IMR-90 (cell line): ENCODE data around the gene APH1A. TPM values are rescaled to one million over a fixed set of nuclear protein-coding genes. Genes with fewer than 3 reads are reported as not detected.

ENCODE experiments used
- ATAC-seq: fragments of 200-7000 bp; cut with Tn5 transposase; 2 replicates; pipeline ENCODE4 v1.9.1; 2020; ENCODE audit warnings: low read depth, mild to moderate bottlenecking, moderate library complexity
- BruUV-seq: library from RNA; stranded (reverse); fragments of 400-500 nt; replicated peaks from 2 replicates; lab custom pipeline; 2021; lab: Mats Ljungman, UMichigan
- CTCF ChIA-PET: fragments of 300-600 bp; formaldehyde crosslinking; extraction: SDS; loops from one replicate; lab custom pipeline; 2021; ENCODE audit warnings: antibody characterized with exemption; lab: Yijun Ruan, JAX
- POLR2A ChIA-PET: fragments of 300-600 bp; sonication (Branson Sonifier 250); formaldehyde crosslinking; loops from one replicate; lab custom pipeline; 2022; ENCODE audit warnings: antibody characterized with exemption; ENCODE audit not compliant: unreplicated experiment; lab: Charles Lee
- DNase-seq: peaks from one replicate; pipeline ENCODE4 v3.0.0; 2013
- H2AFZ ChIP-seq: replicated peaks from 2 replicates; pipeline ENCODE3; 2013; ENCODE audit warnings: low read length, mild to moderate bottlenecking; ENCODE audit not compliant: poor library complexity
- H2AK5ac ChIP-seq: 2 replicates; pipeline ENCODE4 v1.6.1; 2013; ENCODE audit warnings: low read depth, low read length, inconsistent platforms
- H2AK9ac ChIP-seq: replicated peaks from 2 replicates; pipeline ENCODE3; 2013; ENCODE audit warnings: mild to moderate bottlenecking, low read depth, low read length, moderate library complexity; ENCODE audit not compliant: poor library complexity
- H2BK120ac ChIP-seq: 2 replicates; pipeline ENCODE4 v1.6.1; 2013; ENCODE audit warnings: low read depth, low read length, inconsistent platforms
- H2BK15ac ChIP-seq: 3 replicates; pipeline ENCODE4 v1.6.1; 2013; ENCODE audit warnings: low read depth, low read length, inconsistent platforms
- H2BK20ac ChIP-seq: 2 replicates; pipeline ENCODE4 v1.6.1; 2013; ENCODE audit warnings: low read depth, mild to moderate bottlenecking, inconsistent platforms, low read length, moderate library complexity
- H2BK5ac ChIP-seq: 2 replicates; pipeline ENCODE4 v1.6.1; 2013; ENCODE audit warnings: mild to moderate bottlenecking, low read depth, low read length, inconsistent platforms; ENCODE audit not compliant: poor library complexity, severe bottlenecking
- H3K14ac ChIP-seq: replicated peaks from 2 replicates; pipeline ENCODE4 v1.6.1; 2013; ENCODE audit warnings: low read depth, low read length, inconsistent platforms
- H3K18ac ChIP-seq: 2 replicates; pipeline ENCODE4 v1.6.1; 2013; ENCODE audit warnings: low read depth, low read length, control low read depth
- H3K23ac ChIP-seq: 2 replicates; pipeline ENCODE4 v1.6.1; 2013; ENCODE audit warnings: low read depth, low read length, inconsistent platforms
- H3K27ac ChIP-seq: 2 replicates; pipeline ENCODE4 v1.5.1; 2013; ENCODE audit warnings: mild to moderate bottlenecking, control low read depth, low read length; ENCODE audit not compliant: insufficient read depth
- H3K27me3 ChIP-seq: 2 replicates; pipeline ENCODE4 v1.6.1; 2013; ENCODE audit warnings: low read length; ENCODE audit not compliant: control insufficient read depth, insufficient read depth
- H3K36me3 ChIP-seq: 2 replicates; pipeline ENCODE4 v1.6.1; 2013; ENCODE audit warnings: low read length, mixed read lengths; ENCODE audit not compliant: control insufficient read depth, insufficient read depth
- H3K4ac ChIP-seq: 2 replicates; pipeline ENCODE4 v1.6.1; 2013; ENCODE audit warnings: low read depth, low read length, inconsistent platforms
- H3K4me1 ChIP-seq: 2 replicates; pipeline ENCODE4 v1.6.1; 2013; ENCODE audit warnings: low read length, mixed read lengths; ENCODE audit not compliant: control insufficient read depth, insufficient read depth
- H3K4me2 ChIP-seq: 2 replicates; pipeline ENCODE4 v1.6.1; 2013; ENCODE audit warnings: low read depth, mild to moderate bottlenecking, control low read depth, low read length, moderate library complexity
- H3K4me3 ChIP-seq: 2 replicates; pipeline ENCODE4 v1.5.1; 2013; ENCODE audit warnings: low read depth, mild to moderate bottlenecking, control low read depth, low read length, moderate library complexity; ENCODE audit not compliant: insufficient read depth
- H3K56ac ChIP-seq: 2 replicates; pipeline ENCODE4 v1.6.1; 2013; ENCODE audit warnings: low read length, inconsistent platforms; ENCODE audit not compliant: insufficient read depth; ENCODE audit errors: extremely low read depth
- H3K79me1 ChIP-seq, 2 experiments: 2 replicates each; pipeline ENCODE4 v1.6.1; 2013; ENCODE audit warnings: low read length in 2 of 2, inconsistent platforms in 1 of 2, low read depth in 1 of 2
- H3K9ac ChIP-seq: 2 replicates; pipeline ENCODE4 v1.6.1; 2013; ENCODE audit warnings: low read depth, low read length, control low read depth
- H3K9me1 ChIP-seq: 2 replicates; pipeline ENCODE4 v1.6.1; 2013; ENCODE audit warnings: low read length, inconsistent platforms; ENCODE audit not compliant: insufficient read depth
- H3K9me3 ChIP-seq: 2 replicates; pipeline ENCODE4 v1.6.1; 2013; ENCODE audit warnings: low read length; ENCODE audit not compliant: control insufficient read depth, insufficient read depth
- H4K20me1 ChIP-seq: 2 replicates; pipeline ENCODE4 v1.6.1; 2013; ENCODE audit warnings: low read length, inconsistent platforms; ENCODE audit not compliant: insufficient read depth
- H4K5ac ChIP-seq: 2 replicates; pipeline ENCODE4 v1.6.1; 2013; ENCODE audit warnings: mild to moderate bottlenecking, low read depth, low read length, control low read depth
- H4K8ac ChIP-seq, 2 experiments: 2 replicates each; pipeline ENCODE4 v1.6.1; 2013; ENCODE audit warnings: low read depth in 2 of 2, low read length in 2 of 2, control low read depth in 1 of 2, inconsistent platforms in 1 of 2
- H4K91ac ChIP-seq: 2 replicates; pipeline ENCODE4 v1.6.1; 2013; ENCODE audit warnings: low read depth, low read length, inconsistent platforms; ENCODE audit not compliant: insufficient read depth
- CHD1 ChIP-seq: IDR thresholded peaks from 2 replicates; pipeline ENCODE4 v1.6.1; 2012; ENCODE audit warnings: low read depth, low read length, improper control_type of control experiment
- ELK1 ChIP-seq: fragments of 150-350 bp; IDR thresholded peaks from 2 replicates; pipeline ENCODE4 v1.6.1; 2016; ENCODE audit warnings: low read depth, mild to moderate bottlenecking, low read length, moderate library complexity, borderline replicate concordance
- POLR2A ChIP-seq: IDR thresholded peaks from 2 replicates; pipeline ENCODE4 v1.6.1; 2012; ENCODE audit warnings: mild to moderate bottlenecking, low read depth, low read length
- USF2 ChIP-seq: fragments of 150-350 bp; IDR thresholded peaks from 2 replicates; pipeline ENCODE4 v1.6.1; 2017; ENCODE audit warnings: mild to moderate bottlenecking, antibody characterized with exemption, low read length, low read depth
- WGBS, 2 experiments: methylation state at CpG; one replicate each; pipeline versions ENCODE4 v1.1.5 to v1.1.7; 2013; ENCODE audit warnings: missing lambda C conversion rate in 2 of 2; ENCODE audit not compliant: insufficient read length in 1 of 2; ENCODE audit errors: extremely low coverage in 2 of 2; 5-methylcytosine and 5-hydroxymethylcytosine counted together
- dilution Hi-C: fragments of 300-500 bp; cut with HindIII; formaldehyde crosslinking; loops from one replicate; pipeline ENCODE4 v1.14.3; 2018; ENCODE audit warnings: low sequenced_read_pairs; ENCODE audit not compliant: unreplicated experiment
- in situ Hi-C: fragments of 300-500 bp; cut with MboI; formaldehyde crosslinking; loops from 3 replicates; pipeline ENCODE4 v1.14.3; 2019; ENCODE audit warnings: low sequenced_read_pairs, inconsistent platforms, mixed read lengths
- intact Hi-C: fragments of 100-400 bp; cut with micrococcal nuclease; formaldehyde crosslinking; loops from 2 replicates; pipeline ENCODE4 v1.10.0; 2022
- polyA plus RNA-seq, 3 experiments: library from polyadenylated mRNA; depleted of rRNA; stranded (reverse); fragments of >200 nt; gene quantifications; 2 replicates each; pipeline ENCODE4 v1.2.3, GENCODE V29; 2012; ENCODE audit warnings: low replicate concordance in 1 of 3
- total RNA-seq: library from RNA; depleted of rRNA; stranded (reverse); fragments of >200 nt; gene quantifications from 2 replicates; pipeline ENCODE4 v1.2.3, GENCODE V29; 2012

APH1A gene
- total and polyA plus RNA-seq, 2 of the 4 experiments (the other 2 are of a cell fraction): 62.0 to 94.2 TPM

GRCh38 chr1:150249936-150250335 is 18.9 kb downstream of the APH1A start:
- H3K4me2 ChIP-seq: no peak overlapping the region
- H3K9ac ChIP-seq: no peak overlapping the region
- TF ChIP-seq USF2: no peak
- no peak for TF ChIP-seq POLR2A
- no peak for TF ChIP-seq ELK1
- no peak for TF ChIP-seq CHD1
- WGBS, 2 experiments: no CpG with 5 or more reads among the region's 2 CpGs
- dilution Hi-C loops (no loop called here), in situ Hi-C loops (no loop called here), intact Hi-C loops (no loop called here)
- H2BK15ac ChIP-seq: no peak overlapping the region
- no peaks in the 10 kb centered on the region for H3K4me1 ChIP-seq
- no peak overlapping the region for H4K5ac ChIP-seq
- H3K27ac ChIP-seq: no peak overlapping the region
- no peaks in the 10 kb centered on the region for H3K9me1 ChIP-seq
- H3K9me3 ChIP-seq: no peaks in the 10 kb centered on the region
- no peak for DNase-seq
- H3K79me1 ChIP-seq: no peaks in the 10 kb centered on the region
- H3K18ac ChIP-seq: no peak overlapping the region
- H2BK120ac ChIP-seq: no peak overlapping the region
- no peaks in the 10 kb centered on the region; the same call in 1 of the 2 replicates for H3K27me3 ChIP-seq
- no peak overlapping the region for H3K23ac ChIP-seq
- CTCF ChIA-PET: no interaction called here
- H2AFZ ChIP-seq: no peak overlapping the region
- H4K8ac ChIP-seq: no peak overlapping the region
- no peak overlapping the region for H3K4me3 ChIP-seq
- BruUV-seq: no TSS peak
- no peak overlapping the region for H3K56ac ChIP-seq
- H4K91ac ChIP-seq: no peak overlapping the region
- ATAC-seq: no peak
- H2AK9ac ChIP-seq: no peak overlapping the region
- H2BK5ac ChIP-seq: no peak overlapping the region
- no peaks in the 10 kb centered on the region for H3K36me3 ChIP-seq
- H3K4ac ChIP-seq: no peak overlapping the region
- POLR2A ChIA-PET: no interaction called here
- no peak overlapping the region for H2BK20ac ChIP-seq
- H3K14ac ChIP-seq: no peak overlapping the region
- no peak overlapping the region for H2AK5ac ChIP-seq
- no peaks in the 10 kb centered on the region for H4K20me1 ChIP-seq
